ENCODE results near the gene DDX10.
"Not testable (repeated sequence)": the region's sequence is repeated elsewhere in the genome, so short reads cannot be mapped to it uniquely, and the experiment has no call there.

The DDX10 gene

DNA sequence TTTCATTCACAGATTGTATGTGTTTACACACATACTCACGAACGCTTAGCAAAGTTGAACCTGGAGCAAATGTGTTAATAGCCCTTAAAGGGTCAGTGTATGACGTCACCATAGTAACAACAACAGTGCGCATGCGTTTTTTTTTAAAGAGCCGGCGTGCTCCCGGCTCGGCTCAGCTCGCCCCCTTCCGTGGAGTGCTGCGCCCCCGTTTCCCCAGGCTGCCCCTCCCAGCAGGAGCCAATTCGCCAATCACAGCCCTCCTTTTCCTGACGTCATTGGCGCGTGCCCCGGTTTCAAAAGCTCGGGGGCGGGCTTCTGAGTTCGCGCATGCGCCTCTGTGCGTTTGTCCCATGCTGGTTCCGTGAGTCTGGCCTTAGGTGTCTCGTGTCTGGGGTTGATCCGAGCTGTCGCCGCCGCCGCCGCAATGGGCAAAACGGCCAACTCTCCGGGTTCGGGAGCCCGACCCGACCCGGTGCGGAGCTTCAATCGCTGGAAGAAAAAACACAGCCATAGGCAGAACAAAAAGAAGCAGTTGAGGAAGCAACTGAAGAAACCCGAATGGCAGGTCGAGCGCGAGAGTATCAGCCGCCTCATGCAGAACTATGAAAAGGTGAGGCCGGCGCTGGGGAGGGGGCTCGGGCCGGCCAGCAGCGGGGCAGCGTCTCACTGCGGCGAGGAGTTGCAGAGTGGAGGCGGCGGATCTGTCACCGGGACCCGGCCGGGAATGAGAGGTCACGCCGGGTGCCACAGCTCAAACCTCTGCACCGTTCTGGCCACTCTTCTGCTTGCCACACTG, at the start of gene DDX10:
TSS of gene DDX10 (plus strand) at position 340 of the 796 bp plus-strand sequence. CDS start at position 425, 85 bp downstream.
- H3K4me3 ChIP-seq (ENCODE audit: low read depth, low read length) = peak within 1 kb of the TSS; percentile 74

DNA sequence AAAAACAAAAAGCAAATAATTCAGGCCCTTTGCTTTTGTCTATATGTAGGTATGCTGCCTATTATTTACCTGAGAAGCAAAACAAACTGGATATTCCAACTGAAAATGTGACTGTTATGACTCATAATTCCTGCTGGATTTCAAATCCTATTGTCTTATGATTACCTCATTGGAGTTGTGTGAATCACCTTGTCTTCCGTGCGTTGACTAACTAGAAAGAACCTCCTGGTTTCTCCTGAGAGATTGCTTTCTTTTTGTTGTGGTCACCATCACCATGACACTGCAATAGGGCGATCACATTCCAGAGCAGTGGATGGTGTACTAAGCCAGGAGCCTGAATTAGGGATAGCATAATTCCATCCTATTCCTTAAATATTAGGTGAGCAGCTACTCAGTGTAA, 48.3 kb upstream of the DDX10 start:
- no peak overlapping the region for H3K4me3 ChIP-seq (ENCODE audit: low read depth, low read length)

DNA sequence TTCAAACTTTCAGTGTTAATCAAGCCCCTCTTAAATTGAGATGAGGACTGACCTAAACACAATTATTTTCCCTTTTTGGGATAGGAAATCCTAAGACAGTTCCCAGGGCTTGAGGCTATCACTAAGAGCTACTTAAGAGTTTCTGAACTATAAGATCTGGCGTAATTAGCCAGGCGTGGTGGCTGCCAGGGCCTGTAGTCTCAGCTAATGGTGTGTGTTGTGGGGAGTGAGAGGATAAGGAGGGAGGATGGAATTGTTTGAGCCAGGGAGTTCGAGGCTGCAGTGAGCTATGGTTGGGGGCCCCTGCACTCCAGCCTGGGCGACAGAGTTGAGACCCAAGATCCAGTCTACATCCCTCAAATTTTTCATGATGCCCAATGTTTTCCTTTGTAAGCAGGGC, 47.8 kb upstream of the DDX10 start:
- no peak overlapping the region for H3K4me3 ChIP-seq (ENCODE audit: low read depth, low read length)

DNA sequence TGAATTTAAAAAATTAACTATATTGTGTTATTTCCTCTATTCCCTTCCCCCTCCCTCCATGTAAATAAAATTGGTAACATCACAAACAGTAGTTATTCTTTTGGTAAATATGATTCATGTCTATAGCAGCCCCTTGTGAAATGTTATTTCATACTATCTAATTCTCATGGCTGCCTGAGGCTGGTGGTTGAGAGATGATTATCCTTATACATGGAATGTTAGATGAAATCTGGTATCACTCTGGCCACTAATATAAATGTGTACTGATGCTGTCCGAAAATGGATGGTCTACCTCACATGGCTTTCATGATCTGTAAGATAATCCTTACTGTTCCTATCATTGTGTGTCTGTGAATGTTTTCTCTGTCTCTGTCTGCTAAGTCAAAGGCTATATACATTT, 46.3 kb upstream of the DDX10 start:
- no peak overlapping the region for H3K4me3 ChIP-seq (ENCODE audit: low read depth, low read length)

DNA sequence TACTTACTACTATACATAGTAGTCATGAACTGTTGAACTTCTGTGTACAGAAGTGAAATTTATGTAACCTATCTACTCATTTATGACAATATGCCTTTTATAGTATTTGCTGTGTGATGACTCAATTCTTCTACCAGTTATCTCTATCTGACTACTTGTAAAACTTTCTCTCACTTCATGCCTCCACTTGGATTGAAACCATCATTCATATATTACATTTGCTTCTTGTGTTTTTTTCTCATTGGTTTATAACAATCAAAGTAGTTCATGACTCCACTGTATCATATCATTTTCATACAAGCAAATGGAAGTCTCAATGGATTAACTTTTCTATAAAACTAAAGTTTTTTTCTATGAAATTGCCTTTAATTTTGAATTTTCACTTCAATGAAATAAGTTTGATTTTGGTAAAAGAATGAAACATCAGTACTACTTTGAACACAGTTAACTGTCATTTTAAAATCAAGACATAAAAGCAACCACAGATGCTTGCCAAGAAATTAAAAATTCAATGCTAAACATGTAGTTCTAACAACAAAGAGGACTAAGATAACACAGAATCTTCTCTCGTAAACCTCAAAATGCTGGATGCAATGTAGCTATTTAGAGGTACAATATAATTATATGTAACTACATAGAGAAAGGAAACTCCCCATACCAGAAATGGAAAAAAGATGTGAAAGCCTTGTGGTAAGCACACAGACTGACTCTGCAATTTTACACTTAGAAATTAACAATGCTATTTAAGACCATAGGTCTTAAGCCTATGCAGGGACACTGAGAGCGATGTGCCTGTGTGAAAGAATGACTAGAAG, 43.7 kb upstream of the DDX10 start:
- no peak overlapping the region for H3K4me3 ChIP-seq (ENCODE audit: low read depth, low read length)

DNA sequence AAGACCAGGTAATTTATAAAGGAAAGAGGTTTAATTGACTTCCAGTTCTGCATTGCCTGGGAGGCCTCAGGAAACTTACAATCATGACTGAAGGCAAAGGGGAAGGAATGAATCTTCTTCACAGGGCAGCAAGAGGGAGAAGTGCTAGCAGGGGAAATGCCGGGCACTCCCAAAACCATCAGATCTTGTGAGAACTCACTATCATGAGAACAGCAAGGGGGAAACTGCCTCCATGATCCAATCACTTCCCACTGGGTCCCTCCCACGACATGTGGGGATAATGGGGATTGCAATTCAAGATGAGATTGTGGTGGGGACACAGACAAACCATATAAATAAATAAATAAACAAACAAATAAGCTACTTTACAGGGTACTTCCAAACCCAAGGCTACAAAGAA, 42.5 kb upstream of the DDX10 start:
- H3K4me3 ChIP-seq (ENCODE audit: low read depth, low read length) = no peak overlapping the region

DNA sequence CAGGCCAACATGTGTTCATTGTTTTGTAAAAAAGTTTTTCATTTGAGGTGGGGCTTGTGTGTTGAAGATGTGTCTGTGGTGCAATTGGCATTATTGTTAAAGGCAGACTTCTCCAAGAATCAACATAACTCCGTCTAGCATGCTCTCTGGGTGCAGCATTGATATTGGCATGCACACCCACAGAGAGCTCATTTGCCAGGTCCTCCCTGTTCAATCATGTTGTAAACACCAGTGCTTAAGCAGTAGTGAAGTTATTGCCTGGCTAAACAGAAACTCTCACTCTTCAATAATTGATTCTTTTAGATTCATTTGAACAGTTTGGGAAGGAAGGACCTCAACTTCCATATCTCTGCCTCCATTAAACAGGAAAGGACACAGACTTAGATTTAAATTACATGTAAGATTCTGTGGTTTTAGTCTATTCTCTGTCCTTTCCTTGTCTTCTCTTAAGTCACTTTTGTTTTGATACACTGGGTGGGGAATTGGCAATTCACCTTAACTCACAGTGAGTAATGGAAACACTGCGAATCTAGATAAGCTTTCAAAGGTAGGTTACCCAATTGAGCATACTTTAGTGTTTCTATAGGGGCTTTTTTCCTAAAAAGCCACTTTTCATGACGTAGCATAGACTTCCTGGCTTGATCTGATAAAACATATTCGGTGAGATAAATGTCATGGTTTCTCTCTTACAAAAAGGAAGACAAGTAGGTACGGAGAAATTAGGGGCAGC, 40.5 kb upstream of the DDX10 start:
- H3K4me3 ChIP-seq (ENCODE audit: low read depth, low read length) = no peak overlapping the region

DNA sequence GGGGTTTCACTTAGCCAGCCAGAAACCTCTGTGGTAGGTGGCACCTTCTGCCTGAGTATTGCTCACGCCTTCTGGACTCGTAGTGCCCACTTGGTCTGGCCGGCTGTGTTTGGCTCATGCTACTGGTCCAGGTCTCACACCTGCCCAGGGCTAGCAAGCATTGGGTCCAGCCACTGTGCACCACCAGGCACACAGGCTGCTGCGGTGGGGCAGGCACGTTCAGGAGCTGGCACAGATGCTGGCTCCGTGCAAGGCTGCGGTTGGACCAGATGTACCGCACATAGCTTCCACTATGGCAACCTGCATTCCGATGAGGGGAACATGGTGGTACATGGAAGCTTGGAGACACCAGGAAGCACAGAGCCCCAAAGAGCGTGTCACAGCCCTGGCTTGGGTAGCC, 36.5 kb upstream of the DDX10 start:
- H3K4me3 ChIP-seq (ENCODE audit: low read depth, low read length) = no peak overlapping the region

DNA sequence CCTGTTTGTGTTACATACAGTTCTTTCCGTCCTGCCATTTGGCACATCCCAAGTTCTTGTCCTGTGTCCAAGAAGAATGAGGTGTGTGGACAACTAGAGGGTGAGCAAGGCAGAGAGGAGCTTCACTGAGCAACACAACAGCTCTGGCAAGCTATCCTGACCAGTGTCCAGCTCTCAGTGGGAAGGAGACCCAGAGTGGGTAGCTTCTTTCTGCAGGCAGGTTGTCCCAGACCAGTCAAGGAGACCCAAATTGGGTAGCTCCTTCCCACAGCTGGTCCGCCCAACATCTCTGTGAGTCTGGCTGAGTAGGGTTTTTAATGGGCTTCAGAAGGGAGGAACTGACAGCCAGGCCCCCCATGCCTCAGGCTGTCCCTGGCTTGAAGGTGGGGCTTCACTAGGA, 36.1 kb upstream of the DDX10 start:
- no peak overlapping the region for H3K4me3 ChIP-seq (ENCODE audit: low read depth, low read length)

DNA sequence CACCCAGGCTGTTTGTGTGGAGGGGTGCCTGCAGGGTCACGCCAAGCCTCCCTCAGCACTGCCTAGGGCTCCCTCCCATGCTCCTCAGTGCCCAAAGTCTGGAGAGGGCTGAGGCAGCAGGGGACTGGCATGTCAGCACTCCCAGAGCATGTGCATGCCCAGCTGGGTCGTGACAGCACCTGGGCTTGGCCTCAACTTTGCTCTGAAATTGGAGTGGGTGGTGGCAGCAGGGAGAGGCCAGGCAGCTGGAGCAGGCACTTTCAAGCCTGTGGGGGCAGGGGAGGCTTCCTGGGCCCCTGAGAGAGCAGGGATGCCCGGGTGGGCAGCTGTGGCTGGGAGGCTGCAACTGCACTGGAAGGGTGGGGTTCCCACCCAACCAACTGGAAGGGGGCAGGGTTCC, 35.6 kb upstream of the DDX10 start:
- no peak overlapping the region for H3K4me3 ChIP-seq (ENCODE audit: low read depth, low read length)

DNA sequence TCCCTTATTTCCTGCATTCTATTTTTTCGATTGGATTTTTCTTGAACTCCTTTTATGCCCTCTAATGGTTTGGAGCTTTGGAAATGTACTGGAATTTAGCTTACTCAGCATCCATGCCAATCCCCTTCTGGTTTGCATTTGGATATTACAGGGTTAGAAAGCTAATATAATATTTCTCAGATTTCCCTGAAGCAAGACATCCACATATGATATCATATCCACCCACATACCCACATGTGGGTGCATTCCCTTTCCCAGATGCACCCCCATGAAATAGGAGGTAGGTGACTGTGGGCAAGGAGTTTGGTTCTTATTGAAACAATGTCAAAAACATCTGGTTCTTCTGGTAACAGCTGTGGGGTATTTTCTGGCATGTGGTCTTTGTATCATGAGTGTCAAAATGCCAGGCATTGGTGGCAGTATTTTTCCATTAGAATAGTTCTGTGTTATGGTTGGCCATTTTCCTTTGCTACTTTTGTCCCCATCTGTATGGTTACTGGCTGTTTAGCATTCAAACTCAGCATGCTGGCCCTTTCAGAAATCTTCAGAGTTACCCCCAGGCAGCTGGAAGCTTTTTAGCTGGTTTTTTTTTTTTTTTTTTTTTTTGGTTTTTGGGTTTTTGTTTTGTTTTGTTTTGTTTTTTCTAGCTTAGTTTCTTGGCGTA, 32.7 kb upstream of the DDX10 start:
- H3K4me3 ChIP-seq (ENCODE audit: low read depth, low read length) = no peak overlapping the region

DNA sequence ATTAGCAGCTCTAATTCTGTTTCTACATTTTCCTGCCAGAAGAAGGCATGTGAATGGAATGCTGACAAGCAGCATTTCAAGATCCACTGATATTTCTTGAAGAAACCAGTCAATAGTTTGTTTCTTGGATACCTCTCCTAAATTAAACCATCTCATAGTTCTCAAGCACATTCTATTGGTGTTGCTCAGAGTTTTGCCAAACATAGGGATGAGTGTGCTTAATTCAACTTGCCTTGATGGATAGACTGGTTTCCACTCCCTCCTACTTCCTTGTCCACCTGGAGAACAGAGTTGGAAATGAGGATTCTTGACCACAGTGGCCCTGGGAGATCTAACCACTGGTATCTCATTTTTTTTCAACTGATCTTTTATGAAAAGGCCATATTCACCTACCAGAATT, 29.8 kb upstream of the DDX10 start:
- no peak overlapping the region for H3K4me3 ChIP-seq (ENCODE audit: low read depth, low read length)

DNA sequence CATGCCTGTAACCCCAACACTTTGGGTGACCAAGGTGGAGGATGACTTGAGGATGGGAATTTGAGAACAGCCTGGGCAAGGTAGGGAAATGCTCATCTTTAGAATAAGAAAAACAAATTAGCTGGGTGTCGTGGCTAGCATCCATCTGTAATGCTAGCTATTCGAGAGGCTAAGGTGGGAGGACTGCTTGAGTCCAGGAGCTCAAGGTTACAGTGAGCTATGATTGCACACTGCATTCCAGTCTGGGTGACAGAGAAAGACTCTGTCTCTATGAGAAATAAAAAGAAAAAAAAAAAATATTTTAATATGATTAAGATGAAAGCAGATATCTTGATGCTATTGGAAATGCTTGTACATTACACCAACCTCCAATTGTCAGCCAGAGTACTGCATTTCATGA, 28.6 kb upstream of the DDX10 start:
- H3K4me3 ChIP-seq (ENCODE audit: low read depth, low read length) = no peak overlapping the region

DNA sequence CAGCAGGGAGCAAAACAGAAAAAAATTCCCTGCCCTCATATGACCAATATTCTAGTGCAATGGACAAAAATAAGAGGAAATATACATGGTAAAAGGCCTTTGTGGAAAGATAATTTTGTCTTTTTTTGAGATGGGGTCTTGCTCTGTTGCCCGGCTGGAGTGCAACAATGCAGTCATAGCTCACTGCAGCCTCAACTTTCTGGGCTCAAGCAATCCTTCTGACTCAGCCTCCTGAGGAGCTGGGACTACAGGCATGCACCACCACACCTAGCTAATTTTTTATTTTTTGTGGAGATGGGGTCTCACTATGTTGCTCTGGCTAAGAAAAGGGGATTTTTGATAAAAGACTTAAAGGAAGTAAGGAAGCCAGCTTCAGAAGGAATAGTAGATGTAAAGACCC, 25.7 kb upstream of the DDX10 start:
- no peak overlapping the region for H3K4me3 ChIP-seq (ENCODE audit: low read depth, low read length)

DNA sequence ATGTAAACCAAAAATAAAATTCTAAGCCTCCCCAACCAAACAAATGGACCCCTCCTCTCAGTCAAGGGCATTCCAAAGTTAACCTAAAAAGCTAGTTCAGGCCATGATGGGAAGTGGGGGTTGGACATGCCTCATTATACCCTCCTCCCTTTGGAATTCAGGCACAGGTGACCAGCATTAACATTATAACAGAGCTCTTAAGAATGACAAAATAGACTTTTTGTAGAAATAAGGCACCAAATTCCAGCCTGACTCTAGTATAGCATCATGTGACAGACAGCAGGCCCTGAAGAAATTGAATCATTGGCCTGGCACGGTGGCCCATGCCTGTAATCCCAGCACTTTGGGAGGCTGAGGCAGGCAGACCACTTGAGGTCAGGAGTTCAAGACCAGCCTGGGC, 23.1 kb upstream of the DDX10 start:
- H3K4me3 ChIP-seq (ENCODE audit: low read depth, low read length) = not testable (repeated sequence)

DNA sequence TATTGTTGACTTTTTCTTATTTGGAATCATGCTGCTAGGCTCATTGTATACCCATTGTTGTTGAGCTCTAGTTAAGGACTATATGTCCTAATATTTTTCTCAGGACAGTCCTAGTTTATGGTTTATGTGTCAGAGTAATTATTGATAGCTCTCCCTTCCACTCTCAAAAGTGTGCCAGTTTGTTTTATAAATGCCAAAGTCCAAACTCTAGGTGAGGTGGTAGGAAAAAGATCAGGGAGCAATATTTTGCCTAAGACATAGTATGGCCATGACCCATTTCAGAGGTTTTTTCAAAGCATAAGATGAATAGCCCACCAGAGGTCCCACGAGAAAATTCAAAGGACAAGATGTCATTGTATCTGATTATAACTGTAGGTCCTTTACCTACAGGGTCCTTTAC, 20.9 kb upstream of the DDX10 start:
- no peak overlapping the region for H3K4me3 ChIP-seq (ENCODE audit: low read depth, low read length)

DNA sequence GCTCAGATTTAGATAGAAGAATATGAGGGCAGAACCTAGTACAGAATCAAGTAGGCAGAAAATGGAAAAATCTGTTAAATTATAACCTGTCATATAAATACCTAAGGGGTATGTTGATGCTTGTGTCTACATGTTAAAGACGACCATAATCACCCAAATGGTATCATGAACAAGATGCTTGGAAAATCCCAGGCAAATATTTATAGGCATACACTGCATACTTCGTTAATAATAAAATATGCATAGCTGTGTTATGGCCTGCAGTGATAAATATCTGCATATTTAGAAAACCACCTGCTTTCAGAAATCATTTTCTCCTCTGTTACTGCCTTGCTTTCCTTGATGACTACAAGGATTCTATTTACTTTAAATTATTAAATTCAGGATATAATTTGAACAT, 18.9 kb upstream of the DDX10 start:
- H3K4me3 ChIP-seq (ENCODE audit: low read depth, low read length) = no peak overlapping the region

DNA sequence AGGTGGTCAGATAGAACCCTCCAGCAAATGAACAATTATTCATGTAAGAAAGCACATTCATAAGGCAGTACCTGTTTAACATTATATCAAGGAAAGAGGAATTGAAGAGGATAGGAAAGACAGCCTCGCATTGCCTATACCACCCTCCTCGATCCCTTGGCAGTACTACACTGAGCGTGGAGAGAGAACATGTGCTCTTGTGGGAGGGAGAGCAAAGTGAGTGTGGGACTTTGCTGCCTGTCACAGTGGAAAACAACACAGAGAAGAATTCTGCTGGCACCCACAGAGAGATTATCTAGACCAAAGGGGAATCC, 17.5 kb upstream of the DDX10 start:
- no peak overlapping the region for H3K4me3 ChIP-seq (ENCODE audit: low read depth, low read length)

DNA sequence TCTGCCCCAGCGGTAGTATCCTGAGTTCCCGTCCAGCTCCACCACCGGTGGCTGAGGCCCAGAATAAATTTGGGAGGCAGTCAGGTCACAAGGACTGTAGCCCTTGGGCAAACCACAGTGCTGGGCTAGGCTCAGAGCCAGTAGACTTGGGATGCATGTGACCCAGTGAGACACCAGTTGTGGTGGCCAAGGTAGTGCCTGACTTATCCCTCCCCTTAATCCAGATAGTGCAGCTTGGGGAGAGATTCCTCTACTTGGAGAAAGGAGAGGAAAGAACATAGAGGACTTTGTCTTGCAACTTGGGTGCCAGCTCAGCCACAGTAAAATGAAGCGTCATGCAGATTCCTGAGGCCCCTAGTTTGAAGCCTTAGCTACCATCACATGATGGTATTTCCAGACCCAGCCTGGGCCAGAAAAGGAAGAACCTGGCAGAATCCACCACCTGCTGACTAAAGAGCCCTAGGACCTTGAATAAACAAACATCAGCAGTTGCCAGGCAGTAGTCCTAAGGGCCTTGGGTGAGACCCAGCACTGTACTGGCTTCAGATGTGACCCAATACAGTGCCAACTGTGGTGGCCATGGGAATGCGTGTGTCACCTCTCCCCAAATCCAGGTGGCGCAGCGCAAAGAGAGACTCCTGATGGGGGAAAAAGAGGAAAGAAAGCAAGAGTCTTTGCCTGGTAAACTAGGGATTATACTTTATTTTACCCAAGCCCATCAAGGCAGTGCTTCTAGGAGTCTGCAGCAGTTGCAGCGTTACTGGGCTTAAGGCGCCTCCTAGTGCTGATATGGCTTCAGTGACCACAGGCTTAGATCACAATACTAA, 17.0 kb upstream of the DDX10 start:
- H3K4me3 ChIP-seq (ENCODE audit: low read depth, low read length) = no peak overlapping the region

DNA sequence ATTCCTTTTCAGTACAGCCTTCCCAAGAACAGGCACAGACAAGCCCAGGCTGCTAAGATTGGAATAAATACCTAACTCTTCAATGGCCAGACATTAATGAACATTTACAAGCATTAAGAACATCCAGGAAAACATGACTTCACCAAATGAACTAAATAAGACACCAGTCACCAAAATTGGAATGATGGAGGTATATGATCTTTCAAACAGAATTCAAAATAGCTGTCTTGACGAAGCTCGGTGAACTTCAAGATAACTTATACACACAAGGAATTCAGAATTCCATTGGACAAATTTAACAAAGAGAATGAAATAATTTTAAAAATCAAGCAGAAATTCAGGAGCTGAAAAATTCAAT, 16.4 kb upstream of the DDX10 start:
- no peak overlapping the region for H3K4me3 ChIP-seq (ENCODE audit: low read depth, low read length)

DNA sequence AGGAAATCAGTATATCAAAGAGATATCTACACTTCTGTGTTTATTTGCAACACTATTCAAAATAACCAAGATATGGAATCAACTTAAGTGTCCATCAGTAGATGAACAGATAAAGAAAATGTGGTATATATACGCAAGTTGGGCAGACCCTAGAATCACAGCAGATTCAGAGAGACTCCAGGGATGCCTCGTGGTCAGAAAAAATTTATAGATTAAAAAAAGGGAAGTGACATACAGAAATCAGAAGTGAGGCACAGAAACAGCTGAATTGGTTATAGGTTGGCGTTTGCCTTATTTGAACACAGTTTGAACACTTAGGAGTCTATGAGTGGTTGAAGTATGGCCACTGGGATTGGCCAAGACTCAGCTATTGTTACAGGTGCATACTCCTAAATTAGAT, 10.8 kb upstream of the DDX10 start:
- not testable (repeated sequence) for H3K4me3 ChIP-seq (ENCODE audit: low read depth, low read length)
